GM21515 (cell line): ENCODE results near the gene ADGB.
"Not testable (repeated sequence)": the region's sequence is repeated elsewhere in the genome, so short reads cannot be mapped to it uniquely, and the experiment has no call there.

Experiments used
- ATAC-seq: cut with Tn5 transposase; IDR thresholded peaks from one replicate; pipeline ENCODE4 v1.9.1; 2021; ENCODE audit not compliant: unreplicated experiment

Gene ADGB

DNA sequence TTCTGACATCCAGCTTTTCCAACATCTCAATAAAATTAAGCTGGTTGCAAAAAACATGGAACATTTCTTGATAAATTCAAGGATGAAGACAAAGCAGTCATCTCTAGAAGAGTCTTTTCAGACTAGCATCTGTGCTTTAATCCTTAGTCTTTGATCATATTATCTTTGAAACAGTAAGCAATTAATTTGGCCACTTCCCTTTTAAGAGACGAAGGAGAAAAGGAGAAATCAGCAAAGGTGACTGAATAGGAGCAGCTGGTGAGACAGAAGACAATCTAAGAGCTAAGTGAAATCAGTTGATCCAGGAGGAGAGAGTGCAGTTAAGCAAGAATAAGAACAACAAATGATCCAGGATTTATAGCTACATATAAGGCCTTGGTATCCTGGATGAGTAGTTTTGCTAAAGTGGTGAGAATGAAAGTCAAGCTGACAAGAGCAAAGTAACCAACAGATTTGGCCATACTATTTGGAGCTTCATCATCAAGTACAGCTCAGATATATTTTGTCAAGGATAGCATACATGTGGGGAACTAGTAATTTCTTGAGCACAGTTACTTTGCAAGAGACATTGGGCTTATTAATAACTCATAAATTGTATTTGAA, 215.5 kb downstream of the ADGB start:
- ATAC-seq = no peak

GRCh38 chr6:146815511-146816462, 217.0 kb downstream of the ADGB start:
- ATAC-seq = not testable (repeated sequence)

GRCh38 chr6:146819596-146820320, 221.0 kb downstream of the ADGB start:
- no peak for ATAC-seq

GRCh38 chr6:146827216-146827928, 228.6 kb downstream of the ADGB start:
- no peak for ATAC-seq

DNA sequence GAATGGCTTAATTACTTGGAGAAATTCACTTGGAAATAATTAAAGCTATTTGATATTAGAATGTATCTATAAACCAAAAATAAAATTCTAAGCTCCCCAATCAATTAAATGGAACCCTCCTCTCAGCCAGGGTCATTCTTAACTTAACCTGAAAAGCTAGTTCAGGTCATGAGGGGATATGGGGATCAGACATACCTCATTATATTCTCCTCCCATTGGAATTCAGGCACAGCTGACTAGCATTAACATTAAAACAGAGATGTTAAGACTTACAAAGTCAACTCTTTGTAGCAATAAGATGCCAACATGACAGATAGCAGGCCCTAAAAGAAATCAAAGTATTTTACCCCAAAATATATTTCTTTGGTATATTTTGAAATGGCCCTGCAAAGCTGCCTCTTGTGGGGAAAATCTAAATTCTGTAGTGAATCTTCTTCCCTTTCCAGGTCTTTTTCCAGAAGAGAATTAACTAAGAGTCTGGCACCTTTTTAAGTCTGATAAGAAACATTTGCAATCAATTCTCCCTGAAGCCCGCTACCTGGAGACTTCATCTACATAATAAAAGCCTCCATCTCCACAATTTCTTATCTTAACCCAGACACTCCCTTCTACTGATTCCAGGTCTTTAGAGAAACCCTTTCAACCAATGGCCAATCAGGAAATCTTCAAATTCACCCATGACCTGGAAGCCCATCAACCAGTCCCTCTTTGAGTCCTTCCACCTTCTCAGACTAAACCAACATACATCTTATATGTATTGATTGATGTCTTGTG, 231.2 kb downstream of the ADGB start:
- ATAC-seq = no peak

DNA sequence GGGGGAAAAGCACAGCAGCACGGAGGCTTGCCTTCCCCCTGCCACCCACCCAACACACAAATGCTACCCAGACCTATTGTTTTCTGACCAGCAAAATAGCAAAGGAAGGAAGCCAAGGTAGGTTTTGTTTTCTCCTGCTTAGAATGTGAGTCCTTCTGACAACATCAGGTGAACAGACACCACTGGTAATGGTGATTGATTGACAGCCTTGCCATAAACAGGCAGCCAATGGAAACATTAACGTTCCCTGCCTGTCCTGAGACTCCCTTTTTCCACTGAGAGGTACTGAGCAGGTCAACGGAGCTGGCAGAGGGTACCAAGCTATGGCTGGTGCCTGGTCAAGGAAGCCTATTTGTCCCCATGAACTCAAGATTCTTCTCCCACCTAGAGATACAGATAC, 234.4 kb downstream of the ADGB start:
- ATAC-seq = no peak

DNA sequence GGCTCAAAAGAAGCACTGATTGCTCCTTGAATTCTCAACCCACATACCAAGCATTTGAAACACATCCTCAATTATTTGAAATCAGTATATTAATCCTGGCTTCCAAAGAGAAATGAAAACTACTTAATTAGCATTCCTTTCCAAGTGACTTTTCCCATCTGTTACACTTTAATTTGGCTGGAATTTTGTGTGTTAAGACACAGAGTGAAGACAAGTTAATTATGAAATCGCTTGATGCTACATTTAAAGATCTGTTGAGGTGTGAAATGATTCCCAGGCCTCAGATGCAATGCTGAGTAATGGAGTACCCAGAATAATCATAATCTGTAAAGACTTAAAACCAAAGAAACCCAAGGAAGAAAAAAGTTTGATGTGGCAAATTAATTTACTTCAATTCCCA, 241.4 kb downstream of the ADGB start:
- ATAC-seq = no peak

DNA sequence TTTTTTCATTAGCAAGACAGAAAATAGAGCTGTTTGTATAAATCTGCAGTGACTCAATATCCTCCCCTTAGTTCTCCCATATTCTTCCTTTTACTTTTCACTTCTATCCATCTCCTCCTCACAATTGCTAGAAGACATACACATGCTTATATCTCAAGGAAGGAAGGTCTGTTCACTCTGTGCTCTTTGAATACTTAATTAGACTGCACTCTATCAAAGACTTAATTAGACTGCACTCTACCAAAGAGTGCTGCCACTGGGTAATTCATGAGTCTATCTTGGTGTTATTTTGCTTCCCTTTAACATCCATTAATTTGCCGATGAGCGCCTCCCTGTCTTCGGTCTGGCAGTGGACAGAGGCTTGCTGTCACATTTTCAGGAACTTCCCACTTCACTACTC, 241.9 kb downstream of the ADGB start:
- no peak for ATAC-seq

GRCh38 chr6:146847426-146847825, 248.7 kb downstream of the ADGB start:
- ATAC-seq = no peak

DNA sequence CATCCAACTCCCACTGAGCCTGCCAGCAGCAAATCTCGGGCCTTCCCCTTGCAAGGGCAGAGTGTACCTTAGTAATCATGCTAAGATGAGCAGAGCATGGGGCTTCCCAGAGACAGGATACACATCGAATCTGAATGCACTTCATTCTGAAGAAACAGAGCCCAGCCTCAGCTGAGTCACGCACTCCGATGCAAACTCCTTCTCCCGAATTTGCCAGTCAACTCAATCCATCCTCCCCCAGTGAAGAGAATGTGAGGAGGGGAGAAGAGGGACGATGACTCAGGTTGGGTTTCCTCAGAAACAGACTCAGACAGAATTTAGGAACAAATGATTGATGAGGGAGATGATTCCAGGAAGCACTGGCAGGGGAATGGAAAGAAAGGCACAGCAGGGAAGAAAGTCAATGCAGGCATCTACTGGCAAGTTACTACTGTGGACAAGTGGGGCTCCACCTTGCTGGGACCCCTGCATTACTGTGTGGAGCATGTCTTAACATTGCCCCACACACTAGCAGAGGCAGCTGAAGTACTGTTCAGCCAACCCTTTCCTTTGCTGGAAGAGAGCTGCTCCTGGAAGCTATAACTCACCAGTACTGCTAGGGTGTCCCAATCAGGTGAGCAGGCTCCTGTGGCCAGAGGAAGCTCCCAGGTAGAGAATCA, 251.6 kb downstream of the ADGB start:
- no peak for ATAC-seq

- no peak for ATAC-seq
These were observed 252.2 kb downstream of the ADGB start for GRCh38 chr6:146850981-146851380.

DNA sequence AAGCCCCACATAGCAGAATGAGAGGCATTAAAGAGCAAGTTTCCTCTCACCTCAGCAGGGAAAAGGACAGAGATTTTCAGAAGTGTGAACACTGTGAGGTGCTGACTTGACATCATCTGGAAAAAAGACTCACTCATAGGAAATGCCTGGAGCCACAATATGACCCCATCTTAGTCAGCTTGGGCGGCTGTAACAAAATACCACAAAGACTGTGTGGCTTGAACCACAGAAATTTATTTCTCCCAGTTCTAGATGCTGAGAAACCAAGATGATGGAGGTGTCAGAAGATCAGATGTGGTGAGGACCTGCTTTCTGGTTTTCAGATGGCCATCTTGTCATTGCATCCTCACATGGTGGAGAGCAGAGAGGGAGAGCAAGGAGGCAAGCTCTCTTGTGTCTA, 253.1 kb downstream of the ADGB start:
- ATAC-seq = no peak

GRCh38 chr6:146854521-146855255, 255.9 kb downstream of the ADGB start:
- not testable (repeated sequence) for ATAC-seq

DNA sequence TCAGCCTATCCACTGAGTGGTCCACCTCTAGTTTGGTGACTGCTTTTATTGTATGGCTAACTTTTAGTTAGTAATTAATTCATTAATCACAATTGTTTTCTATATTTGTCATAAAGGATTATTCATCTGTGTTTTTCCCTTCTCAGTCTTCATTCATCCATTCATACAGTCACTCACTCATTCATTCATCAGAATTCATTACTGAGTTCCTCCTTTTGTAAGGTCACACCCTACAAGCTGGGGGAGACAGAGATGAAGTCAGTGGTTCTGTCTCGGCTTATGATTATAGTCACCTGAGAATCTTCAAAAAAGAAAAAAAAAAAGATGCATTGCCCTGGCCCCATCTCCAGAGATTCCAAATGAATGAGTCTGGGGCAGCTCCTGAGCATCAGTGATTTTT, 257.1 kb downstream of the ADGB start:
- no peak for ATAC-seq

DNA sequence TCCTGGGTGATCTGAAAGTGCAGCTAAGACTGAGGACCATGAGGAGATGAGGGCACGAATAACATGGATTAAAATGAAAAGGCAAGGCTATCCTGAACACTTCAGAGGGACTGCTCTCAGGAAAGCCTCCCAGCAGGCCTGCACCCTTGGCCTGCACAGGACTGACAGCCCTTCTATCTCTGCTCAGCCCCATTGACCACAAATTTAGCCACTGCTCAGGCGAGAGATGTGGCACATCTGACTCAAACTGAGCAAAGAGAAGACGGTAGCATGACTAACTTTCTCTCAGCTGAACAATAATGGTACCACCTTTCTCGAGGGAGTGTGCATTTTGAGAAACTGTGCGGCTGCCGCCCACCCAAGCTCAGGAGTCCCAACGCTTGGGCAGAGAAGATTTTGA, 257.5 kb downstream of the ADGB start:
- ATAC-seq = no peak

GRCh38 chr6:146857180-146857979, 258.6 kb downstream of the ADGB start:
- ATAC-seq = peak; percentile 97

- peak; percentile 24 for ATAC-seq
These were observed 259.2 kb downstream of the ADGB start for GRCh38 chr6:146857980-146858347.

DNA sequence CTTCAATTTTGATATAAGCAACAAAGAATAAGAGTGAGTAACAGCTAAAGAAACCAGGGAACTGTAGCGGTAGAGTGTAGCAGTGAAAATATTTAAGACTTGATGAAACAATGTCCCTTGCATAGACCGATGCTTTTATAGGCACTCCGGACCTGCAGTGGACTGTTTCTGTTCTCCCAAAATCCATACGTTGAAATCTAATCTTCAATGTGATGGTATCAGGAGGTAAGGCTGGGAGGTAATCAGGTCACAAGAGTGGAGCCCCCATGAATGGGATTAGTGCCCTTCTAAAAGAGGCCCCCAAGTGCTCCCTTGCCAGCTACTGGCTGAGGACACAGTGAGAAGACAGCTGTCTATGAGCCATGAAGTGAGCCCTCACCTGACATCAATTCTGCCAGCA, 260.4 kb downstream of the ADGB start:
- ATAC-seq = no peak
